ENCODE results near the gene PLEK.

Gene PLEK

GRCh38 chr2:68325056-68325455, 40.0 kb upstream of the PLEK start:
- TF ChIP-seq, protein P1, sequence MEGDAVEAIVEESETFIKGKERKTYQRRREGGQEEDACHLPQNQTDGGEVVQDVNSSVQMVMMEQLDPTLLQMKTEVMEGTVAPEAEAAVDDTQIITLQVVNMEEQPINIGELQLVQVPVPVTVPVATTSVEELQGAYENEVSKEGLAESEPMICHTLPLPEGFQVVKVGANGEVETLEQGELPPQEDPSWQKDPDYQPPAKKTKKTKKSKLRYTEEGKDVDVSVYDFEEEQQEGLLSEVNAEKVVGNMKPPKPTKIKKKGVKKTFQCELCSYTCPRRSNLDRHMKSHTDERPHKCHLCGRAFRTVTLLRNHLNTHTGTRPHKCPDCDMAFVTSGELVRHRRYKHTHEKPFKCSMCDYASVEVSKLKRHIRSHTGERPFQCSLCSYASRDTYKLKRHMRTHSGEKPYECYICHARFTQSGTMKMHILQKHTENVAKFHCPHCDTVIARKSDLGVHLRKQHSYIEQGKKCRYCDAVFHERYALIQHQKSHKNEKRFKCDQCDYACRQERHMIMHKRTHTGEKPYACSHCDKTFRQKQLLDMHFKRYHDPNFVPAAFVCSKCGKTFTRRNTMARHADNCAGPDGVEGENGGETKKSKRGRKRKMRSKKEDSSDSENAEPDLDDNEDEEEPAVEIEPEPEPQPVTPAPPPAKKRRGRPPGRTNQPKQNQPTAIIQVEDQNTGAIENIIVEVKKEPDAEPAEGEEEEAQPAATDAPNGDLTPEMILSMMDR (conservative IDR thresholded peaks at IDR 0.05), result no peak
- no peak for TF ChIP-seq ZFX (IDR thresholded peaks at IDR 0.05)

DNA sequence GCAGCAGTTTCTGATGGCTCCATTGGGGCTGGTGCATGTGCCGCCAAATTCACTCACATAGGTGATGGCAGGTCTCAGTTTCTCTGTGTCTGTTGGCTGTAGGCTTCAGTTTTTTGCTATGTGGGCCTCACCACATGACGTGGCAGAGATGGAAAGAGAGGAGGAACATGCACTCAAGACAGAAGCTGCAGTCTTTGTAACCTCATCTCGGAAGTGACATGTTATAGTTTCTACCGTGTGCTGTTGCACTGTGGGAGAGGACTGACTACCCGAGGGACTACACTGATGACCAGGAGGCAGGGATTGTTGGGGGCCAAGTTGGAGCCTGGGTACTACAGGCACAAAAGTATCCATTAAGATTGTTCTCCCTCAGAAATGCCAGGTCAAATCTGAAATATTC, 36.2 kb upstream of the PLEK start:
- H3K27ac ChIP-seq, result no peak overlapping the region
- TF ChIP-seq ZFX (IDR thresholded peaks at IDR 0.05), result no peak
- TF ChIP-seq, protein P1 (conservative IDR thresholded peaks at IDR 0.05), result no peak

More at GRCh38 chr2:68325056-68325455, 40.0 kb upstream of the PLEK start:
- no peak overlapping the region for H3K27ac ChIP-seq

- TF ChIP-seq, protein P1 (conservative IDR thresholded peaks at IDR 0.05), result no peak
- no peak for TF ChIP-seq ZFX (IDR thresholded peaks at IDR 0.05)
- H3K27ac ChIP-seq, result no peak overlapping the region
These were observed 34.4 kb upstream of the PLEK start for GRCh38 chr2:68330691-68331090.

DNA sequence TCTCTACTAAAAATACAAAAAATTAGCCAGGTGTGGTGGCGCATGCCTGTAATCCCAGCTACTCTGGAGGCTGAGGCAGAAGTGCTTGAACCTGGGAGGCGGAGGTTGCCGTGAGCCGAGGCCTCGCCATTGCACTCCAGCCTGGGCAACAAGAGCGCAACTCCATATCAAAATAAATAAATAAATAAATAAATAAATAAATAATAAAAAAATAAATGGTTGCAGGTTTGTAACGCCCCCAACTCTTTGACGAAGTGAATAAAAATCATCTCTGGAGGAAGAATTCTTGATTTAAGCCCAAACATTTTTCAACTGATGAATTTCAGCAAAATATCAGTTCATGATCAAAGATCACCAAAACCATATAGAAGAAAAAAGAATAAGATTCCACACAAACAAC, 32.1 kb upstream of the PLEK start:
- no peak for TF ChIP-seq ZFX (IDR thresholded peaks at IDR 0.05)
- TF ChIP-seq, protein P1 (conservative IDR thresholded peaks at IDR 0.05), result no peak

GRCh38 chr2:68333931-68334330, 31.2 kb upstream of the PLEK start:
- H3K27ac ChIP-seq, result no peak overlapping the region
- TF ChIP-seq, protein P1 (conservative IDR thresholded peaks at IDR 0.05), result no peak
- no peak for TF ChIP-seq ZFX (IDR thresholded peaks at IDR 0.05)

More for the DNA sequence above, 32.1 kb upstream of the PLEK start:
- no peak overlapping the region for H3K27ac ChIP-seq

DNA sequence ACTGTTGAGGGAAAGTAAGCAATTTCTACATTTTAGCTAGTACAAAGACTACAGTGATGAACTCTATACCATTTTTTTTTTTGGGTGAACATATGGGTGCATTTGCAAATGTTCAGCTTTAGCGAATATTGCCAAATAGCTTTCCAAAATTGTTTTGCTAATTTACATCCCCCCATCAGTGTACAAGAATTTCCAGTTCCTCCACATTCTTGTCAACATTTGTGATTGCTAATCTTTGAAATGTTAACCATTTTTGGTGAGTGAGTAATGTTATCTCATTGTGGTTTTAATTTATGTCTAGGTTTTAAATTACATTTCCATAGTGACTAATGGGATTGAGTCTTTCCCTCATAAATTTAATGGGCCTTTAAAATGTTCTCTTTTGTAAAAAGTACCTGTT, 28.9 kb upstream of the PLEK start:
- no peak for TF ChIP-seq ZFX (IDR thresholded peaks at IDR 0.05)
- TF ChIP-seq, protein P1 (conservative IDR thresholded peaks at IDR 0.05), result no peak
- no peak overlapping the region for H3K27ac ChIP-seq

GRCh38 chr2:68340226-68341061, 24.6 kb upstream of the PLEK start:
- TF ChIP-seq ZFX (IDR thresholded peaks at IDR 0.05), result no peak
- TF ChIP-seq, protein P1 (conservative IDR thresholded peaks at IDR 0.05), result no peak
- no peak overlapping the region for H3K27ac ChIP-seq

All from C4-2B (cell line).